IMR-90 (cell line): ENCODE measurements around the gene ACTBL2.

ENCODE experiments used
- MAFK ChIP-seq: IDR thresholded peaks from 2 replicates; pipeline ENCODE4 v1.6.1; 2012; ENCODE audit warnings: low read depth, low read length, improper control_type of control experiment
- SMC3 ChIP-seq: fragments of 150-350 bp; IDR thresholded peaks from 2 replicates; pipeline ENCODE4 v1.6.1; 2016; ENCODE audit warnings: low read depth, mild to moderate bottlenecking, antibody characterized with exemption, low read length, moderate library complexity

DNA sequence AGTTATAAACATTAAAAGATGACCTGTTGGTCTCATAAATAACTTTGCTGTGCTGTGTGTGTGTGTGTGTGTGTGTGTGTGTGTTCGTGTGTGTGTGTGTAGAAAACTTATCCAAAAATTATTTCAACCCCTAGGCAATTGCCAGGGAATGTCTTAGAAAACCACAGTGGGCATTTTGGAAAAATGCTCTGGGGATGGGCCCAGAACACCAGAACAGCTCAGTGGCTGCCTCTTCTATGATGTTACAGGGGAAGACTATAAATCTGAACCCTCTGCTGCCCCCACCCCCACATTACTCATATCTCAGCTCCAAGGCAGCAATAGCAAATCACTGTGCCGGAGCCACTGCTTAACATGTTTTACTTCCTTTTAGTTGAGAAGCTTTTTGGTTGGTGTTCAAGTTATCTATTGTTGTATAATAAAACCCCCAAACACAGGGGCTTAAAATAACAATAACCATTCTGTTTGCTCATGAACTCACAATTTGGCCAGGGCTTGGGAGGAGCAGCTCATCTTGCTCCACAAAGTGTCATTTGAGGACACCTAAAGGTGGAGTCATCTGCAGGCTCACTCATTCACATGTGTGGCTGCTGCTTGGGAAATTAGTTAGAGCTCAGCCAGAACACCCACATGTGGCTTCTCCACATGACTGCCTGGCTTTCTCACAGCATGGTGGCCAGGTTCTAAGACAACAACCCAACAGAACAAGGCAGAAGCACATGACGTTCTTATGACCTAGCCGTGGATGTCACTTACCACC lies 40.4 kb downstream of the ACTBL2 start:
- TF ChIP-seq SMC3 (no peak), MAFK (no peak)
